ENCODE results near the gene CSGALNACT2.
"Not testable (repeated sequence)": the region's sequence is repeated elsewhere in the genome, so short reads cannot be mapped to it uniquely, and the experiment has no call there.

The CSGALNACT2 gene

GRCh38 chr10:43138021-43138756 is at the start of gene CSGALNACT2:
Gene CSGALNACT2 (plus strand): TSS chr10:43138445. CDS start chr10:43155150, 16,705 bp downstream.
- DNase-seq (ENCODE audit: low read depth) = peak; percentile 84

- DNase-seq (ENCODE audit: low read depth) = no peak
These were observed 48.7 kb upstream of the CSGALNACT2 start for GRCh38 chr10:43089519-43089918.

GRCh38 chr10:43090188-43090587 is 48.1 kb upstream of the CSGALNACT2 start:
- no peak for DNase-seq (ENCODE audit: low read depth)

GRCh38 chr10:43090664-43091063 is 47.6 kb upstream of the CSGALNACT2 start:
- no peak for DNase-seq (ENCODE audit: low read depth)

- no peak for DNase-seq (ENCODE audit: low read depth)
These were observed 46.4 kb upstream of the CSGALNACT2 start for GRCh38 chr10:43091846-43092245.

- no peak for DNase-seq (ENCODE audit: low read depth)
These were observed 44.7 kb upstream of the CSGALNACT2 start for GRCh38 chr10:43093423-43094076.

GRCh38 chr10:43094085-43094484 is 44.2 kb upstream of the CSGALNACT2 start:
- DNase-seq (ENCODE audit: low read depth) = no peak

- not testable (repeated sequence) for DNase-seq (ENCODE audit: low read depth)
These were observed 38.9 kb upstream of the CSGALNACT2 start for GRCh38 chr10:43099339-43099738.

- DNase-seq (ENCODE audit: low read depth) = no peak
These were observed 38.3 kb upstream of the CSGALNACT2 start for GRCh38 chr10:43099928-43100327.

GRCh38 chr10:43100366-43100765 is 37.9 kb upstream of the CSGALNACT2 start:
- no peak for DNase-seq (ENCODE audit: low read depth)

- DNase-seq (ENCODE audit: low read depth) = no peak
These were observed 36.0 kb upstream of the CSGALNACT2 start for GRCh38 chr10:43102063-43102828.

GRCh38 chr10:43105102-43105955 is 32.9 kb upstream of the CSGALNACT2 start:
- peak; percentile 66 for DNase-seq (ENCODE audit: low read depth)

- no peak for DNase-seq (ENCODE audit: low read depth)
These were observed 32.4 kb upstream of the CSGALNACT2 start for GRCh38 chr10:43105956-43106229.

- no peak for DNase-seq (ENCODE audit: low read depth)
These were observed 31.8 kb upstream of the CSGALNACT2 start for GRCh38 chr10:43106256-43107091.

GRCh38 chr10:43108951-43109350 is 29.3 kb upstream of the CSGALNACT2 start:
- DNase-seq (ENCODE audit: low read depth) = no peak

- no peak for DNase-seq (ENCODE audit: low read depth)
These were observed 28.5 kb upstream of the CSGALNACT2 start for GRCh38 chr10:43109671-43110249.

- DNase-seq (ENCODE audit: low read depth) = no peak
These were observed 27.7 kb upstream of the CSGALNACT2 start for GRCh38 chr10:43110338-43111071.

GRCh38 chr10:43111101-43111500 is 27.1 kb upstream of the CSGALNACT2 start:
- DNase-seq (ENCODE audit: low read depth) = no peak

- DNase-seq (ENCODE audit: low read depth) = no peak
These were observed 26.2 kb upstream of the CSGALNACT2 start for GRCh38 chr10:43111921-43112607.

GRCh38 chr10:43112608-43112961 is 25.7 kb upstream of the CSGALNACT2 start:
- no peak for DNase-seq (ENCODE audit: low read depth)

Measured in stimulated activated CD8-positive, alpha-beta memory T cell treated with anti-CD3 and anti-CD28 coated beads, Interleukin-12 subunit alpha, Interleukin-12 subunit beta, amount 100 ng/mL, for 4 hours (primary cell).